HG03060 (cell line): Measurements from ENCODE around the gene FAM53C.
"Not testable (repeated sequence)": the region's sequence is repeated elsewhere in the genome, so short reads cannot be mapped to it uniquely, and the experiment has no call there.

ENCODE experiments used
- ATAC-seq: cut with Tn5 transposase; IDR thresholded peaks from one replicate; pipeline ENCODE4 v1.9.1; 2021; ENCODE audit warnings: low read depth, moderate number of reproducible peaks; ENCODE audit not compliant: unreplicated experiment

Gene FAM53C

GRCh38 chr5:138389332-138389731, 51.3 kb downstream of the FAM53C start:
- ATAC-seq, result no peak

- ATAC-seq, result not testable (repeated sequence)
These were observed 51.8 kb downstream of the FAM53C start for GRCh38 chr5:138389911-138390310.

- no peak for ATAC-seq
These were observed 53.9 kb downstream of the FAM53C start for GRCh38 chr5:138391859-138392386.
